Measurements from ENCODE around the gene NRXN3.

GRCh38 chr14:78417532-78417931 lies 247.4 kb downstream of the NRXN3 start:
- TF ChIP-seq CTCF (IDR thresholded peaks at IDR 0.05) (no peak), POLR2A (IDR thresholded peaks at IDR 0.05) (no peak)
